HepG2 (cell line): ENCODE results near the gene NFS1. TPM values are rescaled to one million over a fixed set of nuclear protein-coding genes. Genes with fewer than 3 reads are reported as not detected.

Source experiments
- ATAD3A ChIP-seq: sonication (generic); formaldehyde crosslinking; IDR thresholded peaks from 2 replicates; pipeline ENCODE4 v1.4.0; 2020; ENCODE audit warnings: missing genetic modification reagents
- ERF ChIP-seq: IDR thresholded peaks from 2 replicates; pipeline ENCODE4 v1.6.1; 2018; ENCODE audit warnings: missing biosample characterization, missing genetic modification reagents
- GABPA ChIP-seq, 2 experiments: IDR thresholded peaks; 2 replicates each; pipeline ENCODE4 v1.6.1; 2011 to 2016; ENCODE audit warnings: low read depth in 2 of 2, low read length in 1 of 2, missing biosample characterization in 1 of 2, missing genetic modification characterization in 1 of 2
- GLI4 ChIP-seq: sonication (generic); formaldehyde crosslinking; IDR thresholded peaks from 2 replicates; pipeline ENCODE4 v1.5.1; 2020; ENCODE audit warnings: missing genetic modification reagents, mild to moderate bottlenecking, moderate library complexity, borderline replicate concordance
- GTF2F1 ChIP-seq: fragments of 150-350 bp; IDR thresholded peaks from 2 replicates; pipeline ENCODE4 v1.6.1; 2014; ENCODE audit warnings: low read length
- JUN ChIP-seq: sonication (generic); formaldehyde crosslinking; IDR thresholded peaks from 2 replicates; pipeline ENCODE4 v1.4.0; 2020; ENCODE audit warnings: mild to moderate bottlenecking, missing genetic modification reagents
- JUNB ChIP-seq: sonication (generic); formaldehyde crosslinking; IDR thresholded peaks from 2 replicates; pipeline ENCODE4 v1.8.0; 2022; ENCODE audit warnings: missing genetic modification reagents, mild to moderate bottlenecking, borderline replicate concordance
- KLF11 ChIP-seq: IDR thresholded peaks from 2 replicates; pipeline ENCODE4 v1.6.1; 2016; ENCODE audit warnings: missing compliant biosample characterization
- POLR2G ChIP-seq: fragments of 200-400 bp; formaldehyde crosslinking; IDR thresholded peaks from 2 replicates; pipeline ENCODE4 v1.6.1; 2018; ENCODE audit warnings: mild to moderate bottlenecking, low read depth, low read length, moderate library complexity
- RAD51 ChIP-seq: fragments of 450-650 bp; IDR thresholded peaks from 2 replicates; pipeline ENCODE4 v1.6.1; 2016; ENCODE audit warnings: borderline replicate concordance
- RBAK ChIP-seq: sonication (generic); formaldehyde crosslinking; IDR thresholded peaks from 2 replicates; pipeline ENCODE4 v1.5.1; 2020; ENCODE audit warnings: mild to moderate bottlenecking, missing genetic modification reagents
- SAP130 ChIP-seq: IDR thresholded peaks from 2 replicates; pipeline ENCODE4 v1.6.1; 2016; ENCODE audit warnings: low read depth
- SNAI1 ChIP-seq: sonication (generic); formaldehyde crosslinking; IDR thresholded peaks from 2 replicates; pipeline ENCODE4 v1.5.0; 2020; ENCODE audit warnings: mild to moderate bottlenecking, missing genetic modification reagents, borderline replicate concordance
- SOX5 ChIP-seq: IDR thresholded peaks from 2 replicates; pipeline ENCODE4 v1.6.1; 2016; ENCODE audit warnings: borderline replicate concordance
- TBX3 ChIP-seq: fragments of 450-650 bp; IDR thresholded peaks from 2 replicates; pipeline ENCODE4 v1.6.1; 2017; ENCODE audit warnings: antibody characterized with exemption, mild to moderate bottlenecking, inconsistent platforms, borderline replicate concordance
- ZNF121 ChIP-seq: sonication (generic); formaldehyde crosslinking; IDR thresholded peaks from 2 replicates; pipeline ENCODE4 v1.5.0; 2020; ENCODE audit warnings: mild to moderate bottlenecking, missing genetic modification reagents
- ZNF207 ChIP-seq: fragments of 450-650 bp; IDR thresholded peaks from 2 replicates; pipeline ENCODE4 v1.6.1; 2016; ENCODE audit warnings: antibody characterized with exemption, borderline replicate concordance
- ZNF335 ChIP-seq: sonication (generic); formaldehyde crosslinking; IDR thresholded peaks from 2 replicates; pipeline ENCODE4 v1.4.0; 2020; ENCODE audit warnings: missing genetic modification reagents
- ZNF383 ChIP-seq: sonication (generic); formaldehyde crosslinking; IDR thresholded peaks from 2 replicates; pipeline ENCODE4 v1.4.0; 2020; ENCODE audit warnings: missing genetic modification reagents, mild to moderate bottlenecking, borderline replicate concordance
- ZNF501 ChIP-seq: sonication (generic); formaldehyde crosslinking; IDR thresholded peaks from 2 replicates; pipeline ENCODE4 v1.5.1; 2020; ENCODE audit warnings: mild to moderate bottlenecking, moderate library complexity, missing genetic modification reagents
- ZNF589 ChIP-seq: sonication (generic); formaldehyde crosslinking; conservative IDR thresholded peaks from 2 replicates; pipeline ENCODE4 v1.8.0; 2022; ENCODE audit warnings: mild to moderate bottlenecking, moderate library complexity, missing genetic modification reagents
- polyA plus RNA-seq, 8 experiments: library from polyadenylated mRNA; depleted of rRNA in 3 of 8; stranded (reverse) in 7 of 8; unstranded in 1 of 8; fragments of >200 nt; fragmentation: Illumina TruSeq in 4 of 8; extraction: Trizol in 4 of 8; gene quantifications; 2 replicates each; pipeline versions ENCODE4 v1.2.1 to v1.2.3, GENCODE V29; 2011 to 2016; ENCODE audit warnings: low read depth in 4 of 8, missing spikeins in 1 of 8, mixed read lengths in 1 of 8; ENCODE audit not compliant: insufficient read depth in 1 of 8
- total RNA-seq, 5 experiments: library from RNA; depleted of rRNA; stranded (reverse); fragments of >200 nt; fragmentation: Illumina TruSeq; extraction: Trizol; gene quantifications; 2 replicates each; pipeline ENCODE4 v1.2.3, GENCODE V29; 2016; ENCODE audit warnings: low read depth in 1 of 5
- TF ChIP-seq, protein P1 (sequence below): sonication (generic); formaldehyde crosslinking; IDR thresholded peaks from 2 replicates; pipeline ENCODE4 v1.5.0; 2020; ENCODE audit warnings: mild to moderate bottlenecking, missing genetic modification reagents
- TF ChIP-seq, protein P2 (sequence below), 2 experiments: sonication (generic) in 1 of 2; formaldehyde crosslinking in 1 of 2; IDR thresholded peaks; 2 replicates each; pipeline versions ENCODE4 v1.4.0 to v1.6.1; 2018 to 2020; ENCODE audit warnings: missing genetic modification reagents in 2 of 2, borderline replicate concordance in 1 of 2, low read depth in 1 of 2, mild to moderate bottlenecking in 1 of 2, missing biosample characterization in 1 of 2

Gene NFS1
- total and polyA plus RNA-seq, 2 of the 13 experiments (the other 11 are each of a cell fraction or from before 2014, with no cell fraction given) = 65.9 to 88.1 TPM

DNA sequence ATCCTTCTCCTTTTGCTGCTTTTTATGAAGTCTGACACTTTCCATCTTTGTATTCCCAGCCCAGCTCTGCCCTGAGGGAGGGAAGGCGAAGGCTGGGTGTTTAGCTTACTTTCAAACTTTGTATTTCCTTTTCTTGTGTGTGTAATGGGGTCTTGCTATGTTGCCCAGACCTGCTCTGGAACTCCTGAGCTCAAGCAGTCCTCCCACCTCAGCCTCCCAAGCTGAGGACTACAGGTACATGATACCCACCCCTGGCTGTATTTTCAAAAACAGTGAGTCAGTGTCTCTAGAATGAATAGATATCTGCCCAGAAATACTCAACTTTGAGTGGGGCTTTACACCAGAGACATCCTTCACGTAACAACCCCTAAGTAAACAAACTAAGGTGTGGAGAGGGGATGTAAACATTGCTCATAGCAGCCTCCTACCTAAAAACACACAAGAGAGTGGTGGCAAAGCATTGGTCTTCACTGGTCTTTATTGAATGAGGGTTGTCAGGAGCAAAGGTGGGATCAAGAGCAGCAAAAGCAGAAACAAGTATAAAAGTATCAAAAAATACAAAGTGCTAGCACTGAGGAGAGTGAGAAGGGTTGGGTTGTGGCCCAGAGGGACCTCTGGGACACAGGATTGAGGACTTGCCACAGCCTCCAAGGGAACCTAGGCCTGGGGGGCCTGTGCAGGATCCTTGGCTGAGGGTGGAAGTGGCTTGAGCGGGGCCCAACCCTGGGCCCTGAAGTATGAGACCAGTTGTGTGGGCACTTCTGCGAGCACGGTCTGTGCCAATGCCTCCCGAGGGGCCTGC is 73.4 kb downstream of the NFS1 start (continued):
- TF ChIP-seq, protein P1, sequence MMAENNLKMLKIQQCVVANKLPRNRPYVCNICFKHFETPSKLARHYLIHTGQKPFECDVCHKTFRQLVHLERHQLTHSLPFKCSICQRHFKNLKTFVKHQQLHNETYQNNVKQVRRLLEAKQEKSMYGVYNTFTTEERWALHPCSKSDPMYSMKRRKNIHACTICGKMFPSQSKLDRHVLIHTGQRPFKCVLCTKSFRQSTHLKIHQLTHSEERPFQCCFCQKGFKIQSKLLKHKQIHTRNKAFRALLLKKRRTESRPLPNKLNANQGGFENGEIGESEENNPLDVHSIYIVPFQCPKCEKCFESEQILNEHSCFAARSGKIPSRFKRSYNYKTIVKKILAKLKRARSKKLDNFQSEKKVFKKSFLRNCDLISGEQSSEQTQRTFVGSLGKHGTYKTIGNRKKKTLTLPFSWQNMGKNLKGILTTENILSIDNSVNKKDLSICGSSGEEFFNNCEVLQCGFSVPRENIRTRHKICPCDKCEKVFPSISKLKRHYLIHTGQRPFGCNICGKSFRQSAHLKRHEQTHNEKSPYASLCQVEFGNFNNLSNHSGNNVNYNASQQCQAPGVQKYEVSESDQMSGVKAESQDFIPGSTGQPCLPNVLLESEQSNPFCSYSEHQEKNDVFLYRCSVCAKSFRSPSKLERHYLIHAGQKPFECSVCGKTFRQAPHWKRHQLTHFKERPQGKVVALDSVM (CRISPR knock-in tag) = peak; percentile 56
- TF ChIP-seq SAP130 (CRISPR knock-in tag) (peak; percentile 18; the same call in 1 of the 2 replicates), JUN (CRISPR knock-in tag) (no peak), SOX5 (CRISPR knock-in tag) (no peak), JUNB (CRISPR knock-in tag) (no peak), GTF2F1 (no peak), ZNF383 (CRISPR knock-in tag) (no peak), GLI4 (no peak), ZNF589 (CRISPR knock-in tag) (no peak), TBX3 (peak; percentile 39; the same call in 1 of the 2 replicates), ZNF207 (no peak), POLR2G (peak; percentile 49), SNAI1 (CRISPR knock-in tag) (no peak), ATAD3A (CRISPR knock-in tag) (no peak), ZNF501 (CRISPR knock-in tag) (peak; percentile 66; the same call in 1 of the 2 replicates), RAD51 (no peak), KLF11 (CRISPR knock-in tag) (no peak), RBAK (CRISPR knock-in tag) (no peak), ZNF335 (CRISPR knock-in tag) (no peak), GABPA (IDR thresholded peaks at IDR 0.05; ENCODE audit: low read depth, low read length) (no peak), GABPA (CRISPR knock-in tag; IDR thresholded peaks at IDR 0.05; ENCODE audit: low read depth) (no peak), ZNF121 (CRISPR knock-in tag) (peak; percentile 98), ERF (no peak)
- TF ChIP-seq, protein P2, sequence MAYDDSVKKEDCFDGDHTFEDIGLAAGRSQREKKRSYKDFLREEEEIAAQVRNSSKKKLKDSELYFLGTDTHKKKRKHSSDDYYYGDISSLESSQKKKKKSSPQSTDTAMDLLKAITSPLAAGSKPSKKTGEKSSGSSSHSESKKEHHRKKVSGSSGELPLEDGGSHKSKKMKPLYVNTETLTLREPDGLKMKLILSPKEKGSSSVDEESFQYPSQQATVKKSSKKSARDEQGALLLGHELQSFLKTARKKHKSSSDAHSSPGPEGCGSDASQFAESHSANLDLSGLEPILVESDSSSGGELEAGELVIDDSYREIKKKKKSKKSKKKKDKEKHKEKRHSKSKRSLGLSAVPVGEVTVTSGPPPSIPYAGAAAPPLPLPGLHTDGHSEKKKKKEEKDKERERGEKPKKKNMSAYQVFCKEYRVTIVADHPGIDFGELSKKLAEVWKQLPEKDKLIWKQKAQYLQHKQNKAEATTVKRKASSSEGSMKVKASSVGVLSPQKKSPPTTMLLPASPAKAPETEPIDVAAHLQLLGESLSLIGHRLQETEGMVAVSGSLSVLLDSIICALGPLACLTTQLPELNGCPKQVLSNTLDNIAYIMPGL (CRISPR knock-in tag; IDR thresholded peaks at IDR 0.05; ENCODE audit: borderline replicate concordance in 1 of 2, low read depth in 1 of 2) = 0 out of 4 replicates have a peak, but pooled peaks of 1 of the 2 experiments have one; percentile 16
